Mammary epithelial cell (primary cell): ENCODE data around the gene PREX1.

Experiments used
- CTCF ChIP-seq, 2 donors: IDR thresholded peaks in 1 of 2; conservative IDR thresholded peaks in 1 of 2; 2 replicates each; pipeline ENCODE4 v1.5.1; 2011 to 2012; ENCODE audit warnings: inconsistent platforms in 2 of 2, low read length in 2 of 2, mild to moderate bottlenecking in 2 of 2, control low read depth in 1 of 2, low read depth in 1 of 2; ENCODE audit not compliant: insufficient read depth in 1 of 2; ENCODE audit errors: extremely low read depth in 1 of 2
- EZH2 ChIP-seq: IDR thresholded peaks from 2 replicates; pipeline ENCODE4 v1.6.1; 2012; ENCODE audit warnings: low read length, inconsistent platforms, borderline replicate concordance

GRCh38 chr20:48802647-48803046 lies 25.2 kb downstream of the PREX1 start:
- TF ChIP-seq EZH2 (no peak), CTCF (conservative IDR thresholded peaks at IDR 0.05 in 1 of 2, IDR thresholded peaks at IDR 0.05 in 1 of 2; ENCODE audit: extremely low read depth in 1 of 2, insufficient read depth in 1 of 2, low read depth in 1 of 2, low read length in 2 of 2) (no peak)
